H9 (cell line): Measurements from ENCODE around the gene CLTCL1. TPM values are rescaled to one million over a fixed set of nuclear protein-coding genes. Genes with fewer than 3 reads are reported as not detected.

Source experiments
- DNase-seq: peaks from one replicate; pipeline ENCODE4 v3.0.0-alpha.2; 2017
- H2AFZ ChIP-seq: one replicate; pipeline ENCODE4 v1.6.1; 2013; ENCODE audit warnings: mild to moderate bottlenecking, low read length, control low read depth, moderate library complexity
- H2AK5ac ChIP-seq: 2 replicates; pipeline ENCODE4 v1.6.1; 2013; ENCODE audit warnings: low read length, control low read depth, mixed read lengths; ENCODE audit not compliant: insufficient read length
- H2BK120ac ChIP-seq: one replicate; pipeline ENCODE4 v1.6.1; 2013; ENCODE audit warnings: low read depth, mild to moderate bottlenecking, low read length, control low read depth, inconsistent platforms; ENCODE audit not compliant: poor library complexity, severe bottlenecking
- H2BK12ac ChIP-seq: 2 replicates; pipeline ENCODE4 v1.6.1; 2013; ENCODE audit warnings: low read length, control low read depth, mixed read lengths, low read depth; ENCODE audit not compliant: insufficient read length
- H2BK15ac ChIP-seq: 2 replicates; pipeline ENCODE4 v1.6.1; 2013; ENCODE audit warnings: low read depth, low read length, control low read depth
- H2BK20ac ChIP-seq: one replicate; pipeline ENCODE4 v1.6.1; 2013; ENCODE audit warnings: low read depth, mild to moderate bottlenecking, low read length, control low read depth, inconsistent platforms; ENCODE audit not compliant: poor library complexity, severe bottlenecking
- H2BK5ac ChIP-seq: 2 replicates; pipeline ENCODE4 v1.6.1; 2013; ENCODE audit warnings: low read length, control low read depth, mixed read lengths; ENCODE audit not compliant: insufficient read length
- H3K14ac ChIP-seq: 2 replicates; pipeline ENCODE4 v1.6.1; 2013; ENCODE audit warnings: low read length, control low read depth; ENCODE audit not compliant: insufficient read depth
- H3K18ac ChIP-seq: 2 replicates; pipeline ENCODE4 v1.6.1; 2013; ENCODE audit warnings: low read depth, mild to moderate bottlenecking, mixed read lengths, low read length, control low read depth; ENCODE audit not compliant: insufficient read length
- H3K23ac ChIP-seq: 2 replicates; pipeline ENCODE4 v1.6.1; 2013; ENCODE audit warnings: low read length, control low read depth, mixed read lengths, low read depth; ENCODE audit not compliant: insufficient read length
- H3K23me2 ChIP-seq: 2 replicates; pipeline ENCODE4 v1.6.1; 2013; ENCODE audit warnings: low read depth, mild to moderate bottlenecking, mixed read lengths, low read length, control low read depth; ENCODE audit not compliant: insufficient read length, poor library complexity, severe bottlenecking
- H3K27ac ChIP-seq: 2 replicates; pipeline ENCODE4 v1.5.1; 2013; ENCODE audit warnings: low read length, control low read depth, mixed read lengths, low read depth; ENCODE audit not compliant: insufficient read length
- H3K27me3 ChIP-seq: 2 replicates; pipeline ENCODE4 v1.6.1; 2013; ENCODE audit warnings: low read length, control low read depth, inconsistent platforms; ENCODE audit not compliant: insufficient read depth
- H3K4ac ChIP-seq: 2 replicates; pipeline ENCODE4 v1.6.1; 2013; ENCODE audit warnings: low read depth, mild to moderate bottlenecking, control low read depth, inconsistent platforms, low read length, moderate library complexity
- H3K4me1 ChIP-seq: 2 replicates; pipeline ENCODE4 v1.6.1; 2013; ENCODE audit warnings: low read length, control low read depth, inconsistent platforms; ENCODE audit not compliant: insufficient read depth
- H3K4me2 ChIP-seq: 2 replicates; pipeline ENCODE4 v1.6.1; 2013; ENCODE audit warnings: low read length, control low read depth, mixed read lengths; ENCODE audit not compliant: insufficient read length, insufficient read depth
- H3K56ac ChIP-seq: 2 replicates; pipeline ENCODE4 v1.6.1; 2013; ENCODE audit warnings: low read depth, mild to moderate bottlenecking, mixed read lengths, low read length, control low read depth; ENCODE audit not compliant: insufficient read length
- H3K79me1 ChIP-seq: 2 replicates; pipeline ENCODE4 v1.6.1; 2013; ENCODE audit warnings: low read depth, mild to moderate bottlenecking, moderate library complexity, low read length, control low read depth, inconsistent platforms; ENCODE audit not compliant: insufficient read depth, poor library complexity, severe bottlenecking
- H3K79me2 ChIP-seq: 2 replicates; pipeline ENCODE4 v1.6.1; 2013; ENCODE audit warnings: low read length, control low read depth, inconsistent platforms; ENCODE audit not compliant: insufficient read depth
- H3K9ac ChIP-seq: 2 replicates; pipeline ENCODE4 v1.6.1; 2013; ENCODE audit warnings: low read length, control low read depth, mixed read lengths; ENCODE audit not compliant: insufficient read length; ENCODE audit errors: extremely low read depth
- H3K9me3 ChIP-seq: one replicate; pipeline ENCODE4 v1.6.1; 2013; ENCODE audit warnings: low read depth, low read length, inconsistent platforms; ENCODE audit not compliant: control insufficient read depth
- H3T11ph ChIP-seq: one replicate; pipeline ENCODE4 v1.6.1; 2013; ENCODE audit warnings: mild to moderate bottlenecking, low read length, control low read depth, inconsistent platforms
- H4K20me1 ChIP-seq: one replicate; pipeline ENCODE4 v1.6.1; 2013; ENCODE audit not compliant: control insufficient read depth, insufficient read length, insufficient read depth
- H4K5ac ChIP-seq: 2 replicates; pipeline ENCODE4 v1.6.1; 2013; ENCODE audit warnings: low read depth, mild to moderate bottlenecking, mixed read lengths, low read length, control low read depth; ENCODE audit not compliant: insufficient read length
- H4K8ac ChIP-seq: replicated peaks from 2 replicates; pipeline ENCODE4 v1.6.1; 2013; ENCODE audit warnings: low read length, control low read depth, mixed read lengths, low read depth; ENCODE audit not compliant: insufficient read length
- H4K91ac ChIP-seq: 2 replicates; pipeline ENCODE4 v1.6.1; 2013; ENCODE audit warnings: low read depth, mild to moderate bottlenecking, moderate library complexity, mixed read lengths, low read length, control low read depth; ENCODE audit not compliant: insufficient read length
- H3K27ac Mint-ChIP-seq, 3 experiments: 2 replicates in 2 of 3; 3 replicates in 1 of 3; pipeline ENCODE4 v1.8.0; 2020 to 2021; ENCODE audit warnings: mixed read lengths in 3 of 3, mild to moderate bottlenecking in 1 of 3, moderate library complexity in 1 of 3
- H3K27me3 Mint-ChIP-seq: 2 replicates; pipeline ENCODE4 v1.8.0; 2021; ENCODE audit warnings: low read depth, mild to moderate bottlenecking, moderate library complexity, mixed read lengths
- H3K36me3 Mint-ChIP-seq, 3 experiments: 2 replicates in 2 of 3; 3 replicates in 1 of 3; pipeline ENCODE4 v1.8.0; 2020 to 2021; ENCODE audit warnings: low read depth in 3 of 3, mixed read lengths in 3 of 3; ENCODE audit not compliant: insufficient read depth in 1 of 3
- H3K4me1 Mint-ChIP-seq, 2 experiments: 2 replicates each; pipeline ENCODE4 v1.8.0; 2020; ENCODE audit warnings: mixed read lengths in 2 of 2
- H3K4me3 Mint-ChIP-seq, 2 experiments: 2 replicates in 1 of 2; 3 replicates in 1 of 2; pipeline ENCODE4 v1.8.0; 2020 to 2021; ENCODE audit warnings: mild to moderate bottlenecking in 2 of 2, mixed read lengths in 2 of 2, moderate library complexity in 1 of 2
- H3K9me3 Mint-ChIP-seq, 2 experiments: 2 replicates in 1 of 2; 3 replicates in 1 of 2; pipeline ENCODE4 v1.8.0; 2020; ENCODE audit warnings: mild to moderate bottlenecking in 2 of 2, mixed read lengths in 2 of 2, moderate library complexity in 1 of 2
- CTCF ChIP-seq: fragments of 200-600 bp; sonication (generic); conservative IDR thresholded peaks from 3 replicates; pipeline ENCODE4 v1.8.0; 2021; ENCODE audit warnings: antibody characterized with exemption, mild to moderate bottlenecking
- WGBS: extraction: QIAGEN DNeasy Blood & Tissue Kit; methylation state at CpG from one replicate; pipeline ENCODE4 v1.1.7; 2013; ENCODE audit warnings: missing lambda C conversion rate, low lambda C conversion rate, mixed read lengths; ENCODE audit not compliant: insufficient read length; ENCODE audit errors: extremely low coverage; 5-methylcytosine and 5-hydroxymethylcytosine counted together
- total RNA-seq: library from RNA; stranded (reverse); gene quantifications from 2 replicates; pipeline ENCODE4 v1.2.1, GENCODE V29; 2021

The CLTCL1 gene
- total RNA-seq, 1 experiment from 2014 or later: 11.1 TPM

GRCh38 chr22:19242699-19243098, 48.8 kb downstream of the CLTCL1 start:
- Histone ChIP-seq H4K91ac (no peak overlapping the region), H3K23ac (no peak overlapping the region), H3K79me1 (no peaks in the 10 kb centered on the region), H2BK5ac (no peak overlapping the region), H4K5ac (no peak overlapping the region), H4K8ac (no peak overlapping the region), H2BK12ac (no peak overlapping the region), H3K23me2 (no peaks in the 10 kb centered on the region), H3K79me2 (no peaks in the 10 kb centered on the region), H2BK20ac (no peak overlapping the region), H3K4me2 (no peak overlapping the region), H3T11ph (no peak overlapping the region), H3K18ac (no peak overlapping the region), H2BK120ac (no peak overlapping the region), H3K56ac (no peak overlapping the region), H2AFZ (no peak overlapping the region), H3K14ac (no peak overlapping the region), H3K9me3 (no peaks in the 10 kb centered on the region), H3K27ac (no peak overlapping the region), H3K27me3 (no peaks in the 10 kb centered on the region), H3K4me1 (no peaks in the 10 kb centered on the region), H4K20me1 (no peaks in the 10 kb centered on the region), H3K4ac (no peak overlapping the region), H2AK5ac (no peak overlapping the region), H3K9ac (no peak overlapping the region), H2BK15ac (no peak overlapping the region)
- no peak overlapping the region for H3K4me3 Mint-ChIP-seq
- no peaks in the 10 kb centered on the region for H3K27me3 Mint-ChIP-seq
- no peaks in the 10 kb centered on the region for H3K9me3 Mint-ChIP-seq
- peaks cover 0 to 25% (median 10%) of the 10 kb centered on the region in 3 experiments; a peak in 5 of 7 replicates for H3K36me3 Mint-ChIP-seq
- no peak for DNase-seq
- H3K27ac Mint-ChIP-seq: peak overlapping the region in 1 of 3 experiments; percentile 39; a peak in 3 of 7 replicates
- no peak for TF ChIP-seq CTCF
- H3K4me1 Mint-ChIP-seq: no peaks in the 10 kb centered on the region
- no CpG with 5 or more reads among the region's 4 CpGs for WGBS
